Diencephalon (tissue), 1 donor: ENCODE measurements around the gene CLN5. TPM values are rescaled to one million over a fixed set of nuclear protein-coding genes. Genes with fewer than 3 reads are reported as not detected.

Source experiments
- total RNA-seq: library from RNA; depleted of rRNA; stranded (reverse); fragments of >200 nt; gene quantifications from one replicate; pipeline ENCODE4 v1.2.3, GENCODE V29; 2014

Gene CLN5
- 26.5 TPM for total RNA-seq

GRCh38 chr13:76991796-76992547 lies at the start of gene CLN5:
CLN5 (plus strand) TSS chr13:76992081; CDS start chr13:76992099, 18 bp downstream.

GRCh38 chr13:76948149-76948548 lies 43.7 kb upstream of the CLN5 start, which contains the start of gene ACOD1:
ACOD1 (plus strand) TSS chr13:76948511; CDS start chr13:76948559, 48 bp downstream.

DNA sequence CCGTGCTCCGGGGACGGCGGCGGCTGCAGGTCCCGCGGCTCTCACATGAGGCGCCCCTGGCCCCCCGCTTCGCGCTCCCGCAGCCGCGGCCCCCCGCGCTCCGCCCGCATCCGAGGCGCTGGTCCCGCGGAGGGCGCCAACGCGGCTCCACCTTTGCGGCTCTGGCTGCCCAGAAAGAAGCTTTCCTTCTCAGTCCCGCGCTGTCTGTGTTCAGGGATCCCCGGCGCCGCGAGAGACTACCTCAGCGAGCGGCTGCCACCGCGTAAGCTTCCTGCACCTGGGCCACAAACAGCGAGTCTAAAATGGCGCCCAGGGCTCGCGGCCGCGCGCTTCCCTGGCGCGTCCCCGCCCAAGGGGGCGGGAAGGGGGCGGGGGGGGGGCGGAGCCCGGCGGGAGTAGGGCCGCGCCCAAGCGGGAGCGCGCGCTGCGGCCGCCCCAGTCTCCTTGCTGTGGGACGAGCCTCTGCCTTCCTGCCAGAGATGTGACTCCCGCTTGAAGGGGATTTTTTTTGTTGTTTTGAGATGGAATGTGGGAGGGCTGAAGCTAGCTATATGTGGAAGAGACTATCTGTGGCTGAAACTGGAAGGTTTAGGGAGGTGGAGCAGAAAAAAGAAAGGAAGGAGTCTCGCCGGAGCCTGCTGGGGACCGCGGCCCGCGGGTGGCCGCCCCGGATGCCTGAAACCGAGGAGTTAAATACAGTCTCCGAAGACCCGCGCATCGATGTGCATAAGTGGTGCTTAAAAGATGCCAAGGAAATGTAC lies 35.2 kb downstream of the CLN5 start, which contains the start of gene FBXL3:
TSS of gene FBXL3 (minus strand) at position 299 of the 761 bp plus-strand sequence. CDS start 5,299 bp downstream, outside the sequence.

Other genes starting within 250 kb of the CLN5 start
- gene KCTD12, start 105.7 kb upstream of the CLN5 start, total RNA-seq = 111 TPM
- not detected for gene ACOD1, start 43.6 kb upstream of the CLN5 start, total RNA-seq
- gene FBXL3, start 35.1 kb downstream of the CLN5 start, total RNA-seq = 99.2 TPM